Mesendoderm (in vitro differentiated cells): ENCODE results near the gene FAAP100.

Source experiments
- DNase-seq: peaks from one replicate; pipeline ENCODE4 v3.0.0; 2013
- H2AK5ac ChIP-seq: 2 replicates; pipeline ENCODE4 v1.6.1; 2013; ENCODE audit warnings: low read length, inconsistent platforms
- H2BK120ac ChIP-seq: 2 replicates; pipeline ENCODE4 v1.6.1; 2013; ENCODE audit warnings: low read depth, mild to moderate bottlenecking, low read length, moderate library complexity, mixed read lengths
- H2BK15ac ChIP-seq: replicated peaks from 2 replicates; pipeline ENCODE4 v1.6.1; 2013; ENCODE audit warnings: low read depth, mild to moderate bottlenecking, moderate library complexity
- H2BK5ac ChIP-seq: 2 replicates; pipeline ENCODE4 v1.6.1; 2013; ENCODE audit warnings: low read length, inconsistent platforms
- H3K18ac ChIP-seq: 2 replicates; pipeline ENCODE4 v1.6.1; 2013; ENCODE audit warnings: mild to moderate bottlenecking, low read length, mixed read lengths
- H3K23ac ChIP-seq: one replicate; pipeline ENCODE4 v1.6.1; 2013; ENCODE audit warnings: low read length
- H3K27ac ChIP-seq: 2 replicates; pipeline ENCODE4 v1.5.1; 2013; ENCODE audit warnings: low read depth, mild to moderate bottlenecking, inconsistent platforms, low read length, moderate library complexity
- H3K27me3 ChIP-seq: 2 replicates; pipeline ENCODE4 v1.6.1; 2013; ENCODE audit warnings: low read length, control low read depth, mild to moderate bottlenecking, inconsistent platforms; ENCODE audit not compliant: insufficient read depth, poor library complexity
- H3K36me3 ChIP-seq: 2 replicates; pipeline ENCODE4 v1.6.1; 2013; ENCODE audit warnings: low read length, inconsistent platforms; ENCODE audit not compliant: control insufficient read depth, insufficient read depth
- H3K4ac ChIP-seq: one replicate; pipeline ENCODE4 v1.6.1; 2013; ENCODE audit warnings: low read depth, mild to moderate bottlenecking, low read length, moderate library complexity
- H3K4me1 ChIP-seq: 2 replicates; pipeline ENCODE4 v1.6.1; 2013; ENCODE audit warnings: low read depth, low read length, inconsistent platforms; ENCODE audit not compliant: control insufficient read depth
- H3K4me2 ChIP-seq: 2 replicates; pipeline ENCODE4 v1.6.1; 2013; ENCODE audit warnings: low read length
- H3K4me3 ChIP-seq: 2 replicates; pipeline ENCODE4 v1.5.1; 2013; ENCODE audit warnings: mild to moderate bottlenecking, low read length
- H3K56ac ChIP-seq: one replicate; pipeline ENCODE4 v1.6.1; 2013; ENCODE audit warnings: low read length
- H3K79me1 ChIP-seq: 2 replicates; pipeline ENCODE4 v1.6.1; 2013; ENCODE audit warnings: low read length, inconsistent platforms
- H3K79me2 ChIP-seq: 2 replicates; pipeline ENCODE4 v1.6.1; 2013; ENCODE audit warnings: mild to moderate bottlenecking, low read length; ENCODE audit not compliant: control insufficient read depth, insufficient read depth
- H3K9ac ChIP-seq: 2 replicates; pipeline ENCODE4 v1.6.1; 2013; ENCODE audit warnings: low read length, inconsistent platforms
- H4K5ac ChIP-seq: one replicate; pipeline ENCODE4 v1.6.1; 2013; ENCODE audit warnings: low read length
- H4K8ac ChIP-seq: one replicate; pipeline ENCODE4 v1.6.1; 2013; ENCODE audit warnings: low read depth, mild to moderate bottlenecking, control low read depth, low read length, moderate library complexity
- WGBS: extraction: QIAGEN DNeasy Blood & Tissue Kit; methylation state at CpG from one replicate; pipeline ENCODE4 v1.1.7; 2013; ENCODE audit warnings: low lambda C conversion rate, missing lambda C conversion rate; ENCODE audit not compliant: insufficient coverage; ENCODE audit errors: extremely low coverage; 5-methylcytosine and 5-hydroxymethylcytosine counted together

Gene FAAP100

DNA sequence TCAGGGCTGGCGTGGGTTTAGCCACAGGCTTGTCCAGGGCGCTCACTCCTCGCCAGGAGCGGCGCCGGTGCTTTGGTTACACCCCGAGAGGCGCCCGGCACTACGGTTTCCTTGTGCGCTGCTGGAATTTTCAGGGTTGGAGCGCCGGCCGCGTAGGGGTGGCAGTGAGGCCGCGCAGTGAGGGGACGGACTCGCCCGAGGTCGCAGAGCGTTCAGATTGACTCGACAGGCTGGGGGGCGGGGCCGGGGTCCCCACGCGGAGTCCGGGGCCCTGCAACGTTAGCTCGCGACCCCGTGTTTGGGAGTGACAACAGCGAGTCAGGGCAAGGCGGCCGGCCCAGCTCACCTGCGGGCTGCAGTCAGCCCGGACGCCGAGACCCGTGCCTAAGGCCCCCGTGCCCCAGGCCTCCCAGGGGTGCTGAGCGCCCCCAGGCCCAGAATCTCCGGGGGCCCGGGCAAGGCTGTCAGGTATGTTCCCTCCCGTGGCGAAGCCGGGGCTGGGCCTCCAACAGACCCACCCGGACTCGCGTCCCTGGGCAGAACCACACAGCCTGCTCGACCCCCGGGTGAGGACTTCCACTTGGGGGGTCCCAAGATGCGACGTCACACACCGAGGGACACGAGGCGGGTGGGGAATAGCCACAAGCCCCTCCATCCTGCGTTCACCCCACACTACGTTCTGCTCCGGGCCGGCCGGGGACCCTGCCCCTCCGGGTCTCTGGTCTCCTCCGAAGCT, 38.2 kb downstream of the FAAP100 start:
- Histone ChIP-seq H2BK5ac (peak overlapping the region; percentile 68), H3K79me2 (peaks cover 52% of the 10 kb centered on the region), H3K27me3 (no peaks in the 10 kb centered on the region), H2AK5ac (peak overlapping the region; percentile 50), H3K4me3 (peak overlapping the region; percentile 20), H3K4ac (peak overlapping the region; percentile 100), H3K27ac (peak overlapping the region; percentile 98), H3K4me1 (peaks cover 12% of the 10 kb centered on the region), H3K4me2 (peak overlapping the region; percentile 15), H3K9ac (peak overlapping the region; percentile 76), H2BK120ac (peak overlapping the region; percentile 32), H4K8ac (peak overlapping the region; percentile 59), H3K36me3 (peaks cover 23% of the 10 kb centered on the region), H3K56ac (peak overlapping the region; percentile 87), H2BK15ac (no peak overlapping the region), H3K79me1 (peaks cover 5% of the 10 kb centered on the region), H3K23ac (no peak overlapping the region), H4K5ac (no peak overlapping the region), H3K18ac (peak overlapping the region; percentile 99)
- WGBS: no CpG with 5 or more reads among the region's 64 CpGs
- peak; percentile 85 for DNase-seq

DNA sequence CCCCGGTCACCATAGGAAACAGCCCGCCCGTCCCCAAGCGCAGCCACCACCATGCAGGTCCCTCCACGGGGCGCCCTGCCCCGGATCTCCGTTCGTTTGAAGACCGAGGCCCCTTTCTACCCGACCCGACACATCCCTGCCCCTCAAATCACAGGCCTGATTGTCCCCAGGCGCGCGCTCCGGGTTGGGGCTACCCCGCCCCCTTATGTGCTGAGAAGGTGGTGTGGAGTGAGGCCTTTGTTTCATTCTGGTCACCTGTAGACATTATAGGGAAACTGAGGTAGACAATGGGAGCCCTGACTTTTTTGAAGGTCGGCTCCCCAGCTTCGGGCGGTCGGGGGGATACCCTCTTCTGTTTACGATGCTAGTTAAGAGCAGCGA, 38.8 kb downstream of the FAAP100 start:
- Histone ChIP-seq H2BK15ac (no peak overlapping the region), H3K4me3 (peak overlapping the region; percentile 20), H3K36me3 (peaks cover 23% of the 10 kb centered on the region), H2BK120ac (peak overlapping the region; percentile 32), H3K18ac (peak overlapping the region; percentile 99), H3K27me3 (no peaks in the 10 kb centered on the region), H3K79me1 (peaks cover 5% of the 10 kb centered on the region), H3K4me2 (peak overlapping the region; percentile 15), H2BK5ac (peak overlapping the region; percentile 68), H3K23ac (peak overlapping the region; percentile 85), H3K9ac (peak overlapping the region; percentile 76), H3K79me2 (peaks cover 52% of the 10 kb centered on the region), H3K4me1 (peaks cover 9% of the 10 kb centered on the region), H2AK5ac (peak overlapping the region; percentile 50), H3K4ac (peak overlapping the region; percentile 100), H3K27ac (peak overlapping the region; percentile 98), H4K5ac (no peak overlapping the region), H3K56ac (peak overlapping the region; percentile 87), H4K8ac (peak overlapping the region; percentile 66)
- no CpG with 5 or more reads among the region's 23 CpGs for WGBS
- peak; percentile 87 for DNase-seq

DNA sequence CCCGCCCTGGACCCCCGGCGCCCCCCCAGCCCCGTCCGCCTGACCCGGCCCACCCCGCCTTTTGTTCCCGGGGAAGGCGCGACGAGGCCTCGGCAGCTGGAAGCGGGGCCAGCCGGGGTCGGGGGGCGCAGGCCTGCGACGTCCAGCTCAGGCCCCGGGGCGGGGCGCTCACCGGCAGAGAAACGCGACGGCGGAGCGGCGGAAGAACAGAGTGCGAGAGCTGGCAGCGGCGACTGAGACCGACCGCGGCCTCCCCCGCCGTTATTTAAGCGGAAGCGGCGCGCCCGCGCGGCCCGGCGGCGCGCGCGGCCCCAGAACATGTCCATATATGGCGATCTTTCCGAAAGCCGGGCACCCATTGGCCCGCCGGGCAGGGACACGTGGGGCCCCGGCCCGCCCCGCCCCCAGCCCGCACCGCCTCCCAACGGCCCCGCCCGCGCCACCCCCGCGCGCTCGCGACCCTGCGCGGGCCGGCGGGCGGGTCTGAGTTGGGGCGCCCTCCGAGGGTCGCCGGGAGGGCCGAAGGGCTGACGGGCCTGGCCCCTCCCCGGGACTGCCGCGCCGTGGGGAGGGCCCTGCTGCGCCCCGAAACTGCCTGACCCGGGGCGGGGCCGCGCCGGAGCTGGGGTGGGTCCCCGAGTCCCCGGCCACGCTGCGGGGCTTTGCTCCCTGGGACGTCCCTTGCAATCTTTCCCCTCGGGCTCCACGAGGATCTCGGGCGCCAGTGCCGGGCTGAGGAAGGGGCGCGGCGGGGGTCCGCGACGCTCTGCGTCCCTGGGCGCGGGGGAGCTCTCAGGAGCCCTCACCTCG, 39.4 kb downstream of the FAAP100 start, which contains the start of gene ACTG1:
Gene ACTG1, minus strand, starts transcription at position 238 of the 810 bp plus-strand sequence. CDS start 445 bp downstream, outside the sequence.
- Histone ChIP-seq H2BK120ac (peak within 1 kb of the TSS; percentile 32), H3K4me3 (peak within 1 kb of the TSS; percentile 98), H3K56ac (peak within 1 kb of the TSS; percentile 98), H3K23ac (peak within 1 kb of the TSS; percentile 85), H3K4ac (peak within 1 kb of the TSS; percentile 100), H3K4me1 (peaks cover 6% of the 10 kb centered on the region), H4K8ac (peak within 1 kb of the TSS; percentile 66), H2BK5ac (peak within 1 kb of the TSS; percentile 68), H3K9ac (peak within 1 kb of the TSS; percentile 81), H3K79me1 (peaks cover 5% of the 10 kb centered on the region), H3K18ac (peak within 1 kb of the TSS; percentile 99), H2BK15ac (no peak within 1 kb of the TSS), H3K36me3 (peaks cover 23% of the 10 kb centered on the region), H2AK5ac (peak within 1 kb of the TSS; percentile 50), H3K27ac (peak within 1 kb of the TSS; percentile 98), H3K4me2 (peak within 1 kb of the TSS; percentile 59), H3K79me2 (peaks cover 52% of the 10 kb centered on the region), H4K5ac (no peak within 1 kb of the TSS), H3K27me3 (no peaks in the 10 kb centered on the region)
- no CpG with 5 or more reads among the region's 111 CpGs for WGBS
- peak; percentile 95 for DNase-seq

DNA sequence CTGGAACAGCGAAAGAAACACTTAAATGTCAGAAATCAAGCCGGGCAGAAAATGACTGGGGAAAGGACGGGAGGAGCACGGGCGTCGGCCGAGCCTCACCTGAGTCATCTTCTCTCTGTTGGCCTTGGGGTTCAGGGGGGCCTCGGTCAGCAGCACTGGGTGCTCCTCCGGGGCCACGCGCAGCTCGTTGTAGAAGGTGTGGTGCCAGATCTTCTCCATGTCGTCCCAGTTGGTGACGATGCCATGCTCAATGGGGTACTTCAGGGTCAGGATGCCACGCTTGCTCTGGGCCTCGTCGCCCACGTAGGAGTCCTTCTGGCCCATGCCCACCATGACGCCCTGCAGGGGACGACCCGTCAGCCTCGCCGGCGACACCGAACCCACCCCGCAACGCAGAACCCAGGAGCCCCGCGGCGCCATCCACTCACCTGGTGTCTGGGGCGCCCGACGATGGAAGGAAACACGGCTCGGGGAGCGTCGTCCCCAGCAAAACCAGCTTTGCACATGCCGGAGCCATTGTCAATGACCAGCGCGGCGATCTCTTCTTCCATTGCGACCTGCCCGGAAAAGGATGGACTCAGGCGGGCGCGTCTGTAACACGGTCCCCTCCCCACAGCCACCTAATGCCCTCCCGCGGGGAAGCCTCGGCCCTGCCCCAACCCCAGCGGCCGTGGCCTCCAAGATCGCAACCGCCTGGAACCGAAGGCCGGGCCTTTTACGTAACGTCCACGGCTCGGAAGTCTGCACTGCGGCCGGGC, 40.2 kb downstream of the FAAP100 start:
- DNase-seq: no peak
- H3K23ac ChIP-seq: peak overlapping the region; percentile 29
- WGBS: no CpG with 5 or more reads among the region's 62 CpGs

DNA sequence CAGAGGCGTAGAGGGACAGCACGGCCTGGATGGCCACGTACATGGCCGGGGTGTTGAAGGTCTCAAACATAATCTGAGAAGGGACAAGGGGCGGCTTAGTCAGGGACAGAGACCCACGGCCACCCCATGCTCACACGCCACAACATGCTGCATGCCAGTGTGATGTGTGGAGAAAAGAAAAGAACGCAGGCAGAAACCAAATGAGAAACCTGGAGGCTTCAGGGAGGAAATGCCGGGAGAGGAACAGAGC, 40.7 kb downstream of the FAAP100 start:
- Histone ChIP-seq H2BK15ac (no peak overlapping the region), H3K4me3 (peak overlapping the region; percentile 98), H3K27me3 (no peaks in the 10 kb centered on the region), H3K36me3 (peaks cover 23% of the 10 kb centered on the region), H3K9ac (peak overlapping the region; percentile 81), H2BK120ac (no peak overlapping the region), H3K4me1 (peaks cover 2% of the 10 kb centered on the region), H4K5ac (no peak overlapping the region), H3K27ac (peak overlapping the region; percentile 8), H3K18ac (no peak overlapping the region), H2BK5ac (no peak overlapping the region), H2AK5ac (no peak overlapping the region), H3K56ac (peak overlapping the region; percentile 98), H4K8ac (no peak overlapping the region), H3K23ac (peak overlapping the region; percentile 29), H3K4me2 (peak overlapping the region; percentile 59), H3K79me1 (peaks cover 4% of the 10 kb centered on the region), H3K79me2 (peaks cover 48% of the 10 kb centered on the region), H3K4ac (no peak overlapping the region)
- WGBS: no CpG with 5 or more reads among the region's 9 CpGs
- no peak for DNase-seq

More for the DNA sequence above, 40.2 kb downstream of the FAAP100 start:
- Histone ChIP-seq H2BK15ac (no peak overlapping the region), H2BK120ac (no peak overlapping the region), H3K36me3 (peaks cover 23% of the 10 kb centered on the region), H4K5ac (no peak overlapping the region), H3K79me2 (peaks cover 52% of the 10 kb centered on the region), H3K79me1 (peaks cover 5% of the 10 kb centered on the region), H3K4ac (no peak overlapping the region), H3K27ac (peak overlapping the region; percentile 8), H2BK5ac (no peak overlapping the region), H3K4me2 (peak overlapping the region; percentile 59), H4K8ac (no peak overlapping the region), H3K18ac (peak overlapping the region; percentile 82), H3K9ac (peak overlapping the region; percentile 81), H3K4me3 (peak overlapping the region; percentile 98), H3K4me1 (peaks cover 2% of the 10 kb centered on the region), H3K56ac (peak overlapping the region; percentile 98), H3K27me3 (no peaks in the 10 kb centered on the region), H2AK5ac (no peak overlapping the region)
